HG03095 (cell line): ENCODE measurements around the gene ZDHHC14.
"Not testable (repeated sequence)": the region's sequence is repeated elsewhere in the genome, so short reads cannot be mapped to it uniquely, and the experiment has no call there.

Source experiments
- ATAC-seq: cut with Tn5 transposase; IDR thresholded peaks from one replicate; pipeline ENCODE4 v1.9.1; 2021; ENCODE audit warnings: moderate library complexity; ENCODE audit not compliant: unreplicated experiment

ZDHHC14 gene

DNA sequence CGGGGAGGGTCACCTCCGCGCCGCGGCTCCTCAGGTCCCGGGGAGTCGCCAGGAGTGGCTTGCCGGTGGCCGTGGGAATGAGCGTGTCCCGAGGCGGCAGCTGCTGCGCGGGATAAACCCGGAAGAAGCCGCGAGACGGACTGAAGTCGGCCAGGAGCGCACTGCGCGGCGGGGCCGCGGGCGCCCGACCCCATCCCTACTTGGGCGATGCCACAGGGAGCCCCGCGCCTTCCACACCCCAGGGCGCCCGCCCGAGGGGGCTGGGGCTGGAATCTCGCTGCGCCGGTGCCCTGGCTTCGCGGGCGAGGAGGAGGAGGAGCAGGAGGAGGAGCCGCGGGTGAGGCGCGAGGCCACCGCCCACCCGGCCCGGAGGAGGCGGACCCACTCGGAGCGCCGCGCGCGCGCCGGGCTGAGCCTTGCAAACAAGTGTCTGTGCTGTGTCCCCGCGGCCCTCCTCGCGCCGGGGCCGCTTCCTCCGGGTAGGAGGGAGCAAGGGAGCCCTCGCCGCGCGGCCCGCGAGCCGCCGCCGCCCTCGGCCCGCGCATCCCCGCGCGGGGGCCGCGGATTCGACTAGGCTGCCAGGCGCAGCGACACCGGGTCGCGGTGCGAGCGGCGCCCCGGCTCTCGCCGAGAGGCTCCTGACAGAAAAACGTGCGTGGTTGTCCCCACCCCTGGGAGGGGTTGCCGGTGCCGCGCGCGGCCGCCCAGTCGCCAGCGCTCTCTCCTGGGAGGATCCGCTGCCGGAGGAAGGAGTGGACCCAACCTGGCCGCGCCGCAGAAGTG is at the start of gene ZDHHC14:
Gene ZDHHC14 (plus strand): TSS at position 412 of the 783 bp plus-strand sequence.
- peak; percentile 72 for ATAC-seq

DNA sequence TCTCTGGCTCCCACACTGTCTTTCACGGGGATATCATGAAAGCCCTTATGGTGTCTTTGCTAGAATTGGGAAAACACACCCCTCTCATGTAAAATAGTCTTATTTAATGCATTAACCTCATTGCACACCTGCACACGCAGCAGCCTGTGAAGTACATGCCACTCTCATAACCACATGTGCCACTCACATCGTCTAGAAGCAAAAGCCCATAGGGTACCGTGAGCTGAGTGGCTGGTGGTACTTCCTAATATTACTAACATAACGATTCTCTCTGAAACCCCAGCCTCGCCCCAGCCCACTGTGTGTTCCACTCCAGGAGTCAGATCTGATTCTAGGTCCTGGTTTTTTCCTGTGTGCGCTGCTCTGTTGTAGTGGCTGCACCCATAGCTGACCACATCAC is 48.2 kb upstream of the ZDHHC14 start:
- ATAC-seq: no peak

DNA sequence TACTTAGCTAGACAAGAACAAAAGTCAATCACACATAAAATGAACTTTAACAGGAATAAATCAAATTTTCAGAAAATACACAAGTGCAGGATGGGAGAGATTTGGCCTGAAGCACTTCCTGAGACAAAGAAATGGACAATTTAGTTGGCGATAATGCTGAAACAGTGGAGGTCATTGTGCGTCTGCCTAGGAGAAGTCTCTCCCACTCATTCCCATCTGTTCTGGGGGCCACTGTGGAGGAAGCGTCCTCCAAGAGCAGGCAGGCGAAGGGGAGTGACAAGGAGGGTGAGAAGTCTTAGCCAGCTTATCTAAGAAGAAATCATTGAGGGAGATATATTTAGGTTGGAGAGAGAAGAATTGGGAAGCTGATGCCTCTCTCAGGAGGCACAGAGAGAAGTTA is 47.5 kb upstream of the ZDHHC14 start:
- ATAC-seq: no peak

DNA sequence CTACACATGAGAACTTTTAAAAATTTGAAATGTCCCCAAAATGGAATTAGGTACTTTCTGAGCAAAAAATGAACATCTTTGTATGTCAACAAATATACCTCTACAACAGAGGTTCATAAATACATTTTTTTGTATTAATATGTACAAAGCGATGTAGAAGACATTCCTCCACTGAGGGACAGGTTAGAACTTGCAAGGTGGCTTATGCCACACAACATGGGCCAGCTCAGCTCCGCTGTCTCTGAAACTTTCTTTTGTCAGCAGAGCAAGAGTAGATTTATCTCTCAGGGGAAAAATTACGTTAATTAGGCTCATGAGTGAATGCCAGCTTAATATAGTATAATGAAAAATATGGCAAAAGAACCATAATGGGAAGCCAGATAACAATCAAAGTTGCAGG is 47.0 kb upstream of the ZDHHC14 start:
- no peak for ATAC-seq

DNA sequence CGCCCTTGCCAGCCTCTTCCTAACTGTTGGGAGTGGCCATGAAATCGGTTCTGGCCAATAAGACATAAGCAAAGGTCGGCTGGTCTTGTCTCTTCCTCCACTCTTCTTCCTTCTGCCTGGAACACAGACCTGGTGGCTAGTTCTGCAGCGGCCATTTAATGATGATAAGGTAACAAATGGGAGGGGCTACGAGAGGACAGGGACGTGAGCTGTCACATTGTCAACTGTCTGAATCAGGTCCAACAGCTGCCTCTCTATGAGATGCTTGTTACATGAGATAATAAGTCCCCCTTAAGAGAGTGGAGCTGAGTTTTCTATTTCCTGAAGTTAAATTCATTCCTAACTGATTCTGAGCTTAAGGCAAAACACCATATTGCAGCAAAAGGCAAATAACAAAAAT is 45.2 kb upstream of the ZDHHC14 start:
- no peak for ATAC-seq

DNA sequence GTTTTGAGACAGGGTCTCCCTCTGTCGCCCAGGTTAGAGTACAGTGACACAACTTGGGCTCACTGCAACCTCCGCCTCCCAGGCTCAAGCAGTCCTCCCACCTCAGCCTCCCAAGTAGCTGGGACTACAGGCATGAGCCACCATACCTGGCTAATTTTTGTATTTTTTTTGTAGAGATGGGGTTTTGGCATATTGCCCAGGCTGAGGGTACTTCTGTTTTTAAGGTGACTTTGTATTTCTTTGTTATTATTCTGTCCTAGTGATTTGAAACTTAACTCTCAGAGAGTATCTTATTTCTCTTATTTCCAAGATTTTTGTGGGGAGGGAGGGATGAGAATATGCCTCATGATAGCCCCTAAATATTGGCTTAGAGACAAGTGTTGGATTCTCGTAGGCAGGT is 43.7 kb upstream of the ZDHHC14 start:
- not testable (repeated sequence) for ATAC-seq

DNA sequence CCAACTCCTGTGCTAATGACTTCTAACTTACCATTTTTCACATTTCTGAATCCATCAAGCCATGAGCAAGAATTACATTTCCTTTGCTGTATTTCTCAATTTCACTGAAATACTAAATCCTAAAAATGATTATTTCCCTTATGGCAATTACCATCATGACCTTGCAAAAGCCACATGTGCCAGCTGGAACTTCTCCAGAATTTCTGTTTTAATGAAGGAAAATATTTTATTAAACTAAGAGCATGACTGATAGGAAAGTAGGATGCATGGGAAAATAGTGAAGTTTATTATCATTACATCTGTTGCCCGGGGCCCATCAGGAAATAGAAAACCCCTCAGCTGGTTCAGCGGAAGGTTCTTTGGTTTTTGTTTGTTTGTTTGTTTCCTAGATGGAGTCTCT is 43.2 kb upstream of the ZDHHC14 start:
- ATAC-seq: no peak

DNA sequence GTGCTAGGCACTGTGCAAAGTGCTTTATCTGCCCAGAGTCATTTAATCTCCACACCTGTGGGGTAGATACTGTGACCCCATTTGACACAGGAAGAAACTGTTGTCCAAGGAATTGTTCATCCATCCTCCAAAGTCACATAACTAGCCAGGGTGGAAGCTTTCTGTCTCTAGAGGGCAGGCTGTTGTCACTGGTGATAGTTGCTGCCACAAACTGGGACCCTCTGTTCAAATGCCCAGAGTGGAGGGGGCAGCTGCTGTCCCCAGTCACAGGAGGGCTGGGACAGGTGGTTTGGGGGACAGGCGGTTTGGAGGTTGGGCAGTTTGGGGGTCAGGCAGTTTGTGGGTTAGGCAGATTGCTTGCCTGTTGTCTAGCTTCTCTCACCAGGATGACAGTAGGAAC is 41.6 kb upstream of the ZDHHC14 start:
- ATAC-seq: no peak

DNA sequence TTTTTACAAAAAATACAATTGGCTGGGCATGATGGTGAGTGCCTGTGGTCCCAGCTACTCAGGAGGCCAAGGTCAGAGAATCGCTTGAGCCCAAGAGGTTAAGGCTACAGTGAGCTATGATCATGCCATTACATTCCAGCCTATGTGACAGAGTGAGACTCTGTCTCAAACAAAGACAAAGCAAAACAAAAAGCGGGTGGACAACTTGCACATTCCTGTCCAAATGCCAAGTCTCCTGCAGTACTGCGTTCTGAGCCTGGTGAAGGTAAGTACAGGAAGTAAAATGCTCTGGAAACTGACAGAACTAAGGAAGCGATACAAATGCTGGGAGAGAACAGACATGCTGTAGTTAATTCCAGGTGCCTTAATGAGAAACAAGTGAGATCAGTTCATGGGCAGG is 37.3 kb upstream of the ZDHHC14 start:
- ATAC-seq: no peak

DNA sequence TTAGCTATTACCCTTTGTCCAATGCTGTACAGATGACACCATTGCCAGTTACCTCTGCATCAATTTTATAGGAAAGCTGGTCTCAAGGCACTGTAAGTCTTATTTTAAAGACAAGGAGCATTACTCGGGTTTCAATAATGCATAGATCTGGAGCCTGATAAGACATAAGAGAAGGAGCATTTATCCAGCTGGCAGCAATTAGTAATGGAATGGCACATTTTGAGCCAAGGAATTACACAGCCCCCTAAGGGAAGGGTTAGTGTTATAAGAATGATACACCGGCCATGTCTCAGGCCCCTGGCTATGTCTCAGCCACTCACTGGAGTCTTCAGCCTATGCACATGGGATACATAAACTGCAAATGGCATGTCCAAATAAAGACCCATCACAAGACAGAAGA is 34.6 kb upstream of the ZDHHC14 start:
- no peak for ATAC-seq

DNA sequence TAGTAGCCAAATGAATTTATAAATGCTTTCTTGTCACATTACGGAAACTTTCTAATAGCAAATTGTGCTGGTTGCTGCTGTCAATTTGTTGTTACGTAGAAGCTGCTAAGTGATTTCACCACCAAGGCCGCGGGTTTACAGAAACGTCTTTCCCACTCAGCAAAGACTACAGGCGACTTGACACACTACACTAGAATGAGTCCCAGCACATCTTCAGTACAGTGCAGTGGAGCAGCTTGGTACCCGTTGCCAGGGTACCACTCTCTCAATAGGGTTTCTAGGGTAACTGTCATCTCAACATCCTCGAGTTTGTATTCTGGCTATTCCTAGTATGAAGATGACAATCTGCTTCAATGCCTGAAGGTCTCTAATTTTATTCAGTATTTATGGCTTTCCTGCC is 22.7 kb upstream of the ZDHHC14 start:
- no peak for ATAC-seq

DNA sequence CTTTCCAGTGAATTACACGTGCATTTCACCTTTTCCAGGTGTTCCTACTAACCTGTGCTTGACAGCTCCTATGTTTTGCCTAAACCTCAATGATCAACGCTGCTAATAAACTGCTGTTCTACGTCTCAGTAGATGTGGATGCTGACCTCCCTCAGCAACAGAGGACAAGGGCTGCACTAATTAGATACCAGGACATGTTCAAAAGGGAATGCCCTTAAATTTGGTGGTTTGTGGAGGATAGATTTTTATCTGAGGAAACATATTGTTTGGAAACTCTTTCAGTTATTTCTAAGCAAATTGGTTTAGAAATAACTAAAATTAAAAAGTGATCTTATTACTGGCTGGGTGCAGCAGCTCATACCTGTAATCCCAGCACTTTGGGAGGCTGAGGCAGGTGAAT is 19.1 kb upstream of the ZDHHC14 start:
- no peak for ATAC-seq

DNA sequence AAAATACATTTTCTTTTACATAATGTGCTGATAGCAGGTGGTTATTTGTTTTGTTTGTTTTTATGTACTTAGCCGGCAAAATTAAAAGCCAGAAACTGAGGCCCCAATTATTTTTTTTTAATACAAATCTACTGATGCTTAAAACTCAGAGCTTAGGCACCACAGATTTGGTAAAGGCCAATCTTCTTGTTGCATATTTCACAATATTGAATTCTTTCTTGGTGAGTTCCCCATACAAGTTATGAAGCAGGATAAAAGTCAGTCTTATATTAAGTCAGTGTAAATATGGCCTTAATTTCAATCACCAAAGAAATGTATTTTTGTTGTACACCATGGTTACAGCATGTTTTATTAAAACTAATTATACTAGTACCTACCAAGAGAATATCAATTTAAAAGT is 16.3 kb upstream of the ZDHHC14 start:
- no peak for ATAC-seq

DNA sequence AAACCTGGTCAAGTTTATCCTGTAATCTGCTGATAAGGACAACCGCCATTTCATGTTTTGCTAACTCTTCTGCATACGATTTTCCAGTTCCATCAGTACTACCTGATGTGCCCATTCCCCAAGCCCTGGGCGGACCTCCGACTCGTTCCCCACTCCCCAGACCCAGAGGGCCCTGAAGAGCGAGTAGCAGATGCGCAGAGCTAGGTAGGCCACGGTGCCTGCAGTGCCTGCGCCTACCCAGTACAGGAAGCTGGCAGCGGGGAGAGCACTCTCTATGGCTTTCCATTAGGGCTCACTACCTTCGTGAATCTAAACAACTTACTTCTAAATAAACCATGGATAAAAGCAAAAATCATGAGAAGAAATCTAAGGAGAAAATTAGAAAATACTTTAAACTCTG is 14.3 kb upstream of the ZDHHC14 start:
- no peak for ATAC-seq

DNA sequence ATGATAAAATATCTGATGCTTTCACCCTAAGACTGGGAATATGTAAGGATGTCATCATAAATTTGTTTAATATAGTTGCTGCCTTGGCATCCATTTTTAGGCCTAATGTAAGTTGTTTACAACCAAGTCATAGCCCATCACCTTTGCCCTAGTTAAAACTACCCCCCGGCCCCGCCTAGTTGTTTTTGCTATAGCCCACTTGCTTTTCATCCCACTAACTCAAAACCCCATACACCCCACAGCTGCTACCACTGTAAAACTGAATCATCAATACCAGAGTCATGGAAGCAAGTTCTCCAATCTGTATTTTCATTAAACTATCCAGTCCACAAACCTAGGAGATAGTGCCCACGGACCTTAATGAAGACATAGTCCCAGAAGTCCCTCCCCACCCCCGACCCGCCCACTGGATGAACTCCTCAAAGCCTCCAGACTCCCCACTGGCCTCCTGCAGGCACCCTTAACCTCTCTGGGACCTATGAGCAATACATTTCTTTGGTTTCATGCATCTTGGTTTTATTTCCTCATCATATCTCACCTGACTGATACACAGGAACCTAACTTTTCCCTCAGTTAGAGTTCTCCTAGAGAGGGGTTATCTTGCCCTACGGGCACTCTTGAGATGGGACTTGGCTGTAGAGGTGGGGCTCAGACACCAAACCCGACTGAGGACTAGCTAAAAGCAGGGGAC is 12.5 kb upstream of the ZDHHC14 start:
- no peak for ATAC-seq

DNA sequence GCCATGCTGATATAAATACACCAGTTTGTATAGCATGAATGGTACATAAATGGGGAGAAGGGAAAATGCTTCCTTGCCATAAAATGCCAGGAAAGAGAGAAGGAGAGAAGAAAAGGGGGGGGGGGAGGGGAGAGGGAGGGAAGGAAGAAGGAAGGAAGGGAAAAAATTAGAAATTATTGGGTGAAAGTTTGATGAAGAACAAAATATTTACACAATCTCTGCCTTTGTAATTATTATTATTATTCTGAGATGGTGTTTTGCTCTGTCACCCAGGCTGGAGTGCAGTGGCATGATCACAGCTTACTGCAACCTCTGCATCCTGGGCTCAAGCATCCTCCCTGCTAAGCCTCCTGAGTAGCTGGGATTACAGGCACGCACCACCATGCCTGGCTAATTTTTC is 10.2 kb upstream of the ZDHHC14 start:
- no peak for ATAC-seq

DNA sequence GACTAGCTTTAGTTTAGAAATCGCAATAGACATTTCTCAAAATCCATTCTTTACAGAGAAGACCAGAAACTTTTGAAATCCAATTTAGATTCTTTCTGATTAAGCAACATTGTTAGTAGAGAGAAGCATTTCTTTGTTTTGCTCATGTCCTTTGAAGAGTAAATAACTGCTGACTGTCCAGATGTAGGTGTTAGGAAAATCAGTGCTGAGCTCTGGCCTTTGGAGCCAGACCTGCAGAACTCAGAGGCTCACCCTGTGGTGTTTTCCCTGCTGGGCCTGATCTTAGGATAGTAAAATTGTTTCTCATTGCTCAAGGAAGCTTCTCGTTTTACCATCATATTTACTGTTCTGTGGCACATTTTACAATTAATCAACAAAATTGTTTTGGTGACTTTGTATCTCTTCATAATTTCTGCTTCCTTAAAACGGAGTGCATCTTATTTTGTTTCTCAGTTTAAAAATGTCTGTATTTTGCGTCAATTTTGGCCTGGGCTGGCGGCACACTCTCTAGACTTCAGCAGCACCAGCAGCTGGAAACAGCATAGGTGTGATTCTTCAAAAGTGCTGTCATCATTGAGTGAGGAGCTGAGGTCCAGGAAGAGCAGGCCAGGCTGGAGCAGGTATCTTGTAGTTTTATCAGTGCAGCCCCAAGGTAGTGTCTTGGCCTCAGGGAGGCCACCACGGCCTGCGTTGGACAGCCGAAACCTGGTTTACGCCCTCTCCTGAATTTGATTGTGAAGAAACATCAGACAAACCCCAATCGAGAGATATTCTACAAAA is 8.3 kb upstream of the ZDHHC14 start:
- ATAC-seq: no peak

DNA sequence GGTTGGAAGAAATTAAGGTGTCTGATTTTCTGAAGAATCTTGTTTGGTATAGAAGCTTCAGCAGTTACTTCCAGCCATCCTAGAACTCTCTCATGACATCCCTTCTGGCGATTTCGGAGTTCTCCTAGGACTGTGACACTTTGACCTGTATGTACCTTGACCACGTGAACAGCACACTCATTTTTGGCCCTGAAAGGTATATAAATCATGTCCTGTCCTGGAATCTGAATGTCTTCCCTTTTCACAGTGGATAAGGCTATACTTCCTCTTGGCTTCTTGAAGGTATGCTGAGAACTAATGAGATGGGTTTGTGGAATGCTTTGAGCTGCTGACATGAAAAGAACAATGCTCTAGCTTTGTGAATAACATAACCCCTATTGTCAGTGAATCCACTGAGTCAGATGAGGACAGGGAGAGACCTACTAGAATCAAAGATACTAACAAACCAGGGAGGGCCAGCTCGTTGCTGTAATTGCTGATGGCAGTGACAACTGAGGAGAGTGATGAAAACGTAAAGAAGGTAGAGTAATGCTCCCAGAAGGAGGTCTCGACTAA is 6.0 kb upstream of the ZDHHC14 start:
- ATAC-seq: no peak

DNA sequence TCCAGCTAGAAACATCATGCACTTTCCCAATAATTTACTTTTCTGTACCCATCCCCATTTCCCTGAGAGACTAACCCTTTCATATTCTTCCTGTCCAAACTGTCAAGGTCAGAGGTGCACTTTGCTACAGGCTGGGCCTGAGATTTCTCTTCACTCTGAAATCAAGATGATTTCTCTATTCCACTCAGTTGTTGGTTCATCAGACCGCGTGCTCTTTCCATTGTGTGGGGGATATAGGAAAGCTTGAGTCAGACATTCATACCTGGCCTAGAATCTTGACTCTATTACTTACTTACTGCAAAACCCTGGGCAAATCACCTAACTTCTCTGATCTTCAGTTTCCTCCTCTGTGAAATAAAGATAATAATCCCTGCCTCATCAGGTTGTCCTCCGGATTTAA is 4.7 kb upstream of the ZDHHC14 start:
- no peak for ATAC-seq

DNA sequence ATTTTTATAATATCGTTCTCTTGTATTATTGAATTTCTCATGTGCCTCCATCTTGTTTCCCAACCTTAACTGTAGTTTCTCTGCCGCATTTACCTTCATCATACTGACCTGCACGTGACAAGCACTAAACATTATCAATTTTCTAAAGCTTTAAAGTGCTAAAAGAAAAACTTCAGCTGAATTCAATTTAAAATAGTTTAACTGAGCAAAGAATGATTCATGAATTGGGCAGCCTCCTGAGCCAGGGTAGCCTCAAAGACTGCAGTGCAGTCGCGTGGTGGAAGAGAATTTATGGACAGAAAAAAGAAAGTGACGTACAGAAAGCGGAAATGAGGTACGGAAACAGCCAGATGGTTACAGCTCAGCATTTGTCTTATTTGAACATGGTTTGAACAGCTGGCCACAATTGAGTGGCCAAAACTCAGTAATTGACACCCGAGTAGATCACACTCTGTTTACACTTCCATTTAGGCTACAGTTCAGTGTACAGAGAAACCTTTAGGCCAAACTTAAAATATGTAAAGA is 4.2 kb upstream of the ZDHHC14 start:
- ATAC-seq: no peak
